ENCODE measurements around the gene ATP11B. TPM values are rescaled to one million over a fixed set of nuclear protein-coding genes. Genes with fewer than 3 reads are reported as not detected.

Gene ATP11B
- total RNA-seq, 2 donors from 2014 or later: 30.1 to 125 TPM

DNA sequence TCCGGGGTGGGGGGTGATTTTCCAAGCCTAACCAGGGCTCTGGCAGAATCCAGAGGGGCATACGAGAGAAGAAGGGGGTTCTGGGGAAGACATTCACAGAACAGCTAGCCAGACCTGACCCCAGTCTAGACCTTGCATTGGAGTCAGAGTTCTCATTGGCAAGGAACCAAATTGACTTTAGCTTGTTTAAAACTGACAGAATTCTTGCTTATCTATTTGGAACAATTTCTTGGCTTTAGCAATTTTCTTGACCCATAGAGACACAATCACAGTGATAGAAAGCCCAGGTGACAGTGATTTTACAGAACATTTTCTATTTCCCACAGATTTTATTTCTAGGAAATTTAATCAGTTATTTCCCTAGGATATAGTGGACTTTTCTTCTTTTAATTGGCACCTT lies 23.6 kb upstream of the ATP11B start:
- WGBS, 2 donors: 39 to 44% methylated on average over 2 of the region's 2 CpGs
- Histone ChIP-seq H3K36me3 (replicated peaks in 1 of 2; ENCODE audit: insufficient read depth in 1 of 2, low read depth in 2 of 2) (no peaks in the 10 kb centered on the region), H3K4me3 (no peak overlapping the region), H3K9me3 (no peaks in the 10 kb centered on the region), H3K4me1 (peaks cover 7% of the 10 kb centered on the region), H3K27me3 (no peaks in the 10 kb centered on the region), H3K27ac (no peak overlapping the region)
- peak; percentile 30 for ATAC-seq
- no peak for DNase-seq
- TF ChIP-seq, protein P1, sequence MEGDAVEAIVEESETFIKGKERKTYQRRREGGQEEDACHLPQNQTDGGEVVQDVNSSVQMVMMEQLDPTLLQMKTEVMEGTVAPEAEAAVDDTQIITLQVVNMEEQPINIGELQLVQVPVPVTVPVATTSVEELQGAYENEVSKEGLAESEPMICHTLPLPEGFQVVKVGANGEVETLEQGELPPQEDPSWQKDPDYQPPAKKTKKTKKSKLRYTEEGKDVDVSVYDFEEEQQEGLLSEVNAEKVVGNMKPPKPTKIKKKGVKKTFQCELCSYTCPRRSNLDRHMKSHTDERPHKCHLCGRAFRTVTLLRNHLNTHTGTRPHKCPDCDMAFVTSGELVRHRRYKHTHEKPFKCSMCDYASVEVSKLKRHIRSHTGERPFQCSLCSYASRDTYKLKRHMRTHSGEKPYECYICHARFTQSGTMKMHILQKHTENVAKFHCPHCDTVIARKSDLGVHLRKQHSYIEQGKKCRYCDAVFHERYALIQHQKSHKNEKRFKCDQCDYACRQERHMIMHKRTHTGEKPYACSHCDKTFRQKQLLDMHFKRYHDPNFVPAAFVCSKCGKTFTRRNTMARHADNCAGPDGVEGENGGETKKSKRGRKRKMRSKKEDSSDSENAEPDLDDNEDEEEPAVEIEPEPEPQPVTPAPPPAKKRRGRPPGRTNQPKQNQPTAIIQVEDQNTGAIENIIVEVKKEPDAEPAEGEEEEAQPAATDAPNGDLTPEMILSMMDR (IDR thresholded peaks at IDR 0.05): no peak
- TF ChIP-seq POLR2A (IDR thresholded peaks at IDR 0.05): no peak
- intact Hi-C loops (cut with DNase I): no loop called here

DNA sequence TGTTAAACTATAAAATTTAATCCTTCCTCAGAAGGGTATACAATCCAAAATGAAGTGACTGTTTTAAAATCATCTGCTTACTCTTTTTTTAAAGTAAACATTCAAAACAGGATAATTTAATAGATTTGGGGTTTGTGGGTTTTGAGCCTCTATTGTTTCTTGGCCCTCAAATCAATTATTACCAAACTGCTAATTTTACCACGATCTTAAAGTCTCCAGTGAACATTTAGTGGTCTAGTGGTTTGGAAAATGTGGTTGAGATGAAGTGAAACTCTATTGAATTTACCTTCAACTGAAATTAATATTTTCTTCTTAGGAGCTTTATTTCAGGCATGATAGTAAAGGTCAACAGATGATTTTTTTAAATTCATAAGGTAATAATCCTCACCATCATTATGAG lies 11.2 kb upstream of the ATP11B start:
- no peak for ATAC-seq
- H3K4me3 ChIP-seq: no peak overlapping the region

DNA sequence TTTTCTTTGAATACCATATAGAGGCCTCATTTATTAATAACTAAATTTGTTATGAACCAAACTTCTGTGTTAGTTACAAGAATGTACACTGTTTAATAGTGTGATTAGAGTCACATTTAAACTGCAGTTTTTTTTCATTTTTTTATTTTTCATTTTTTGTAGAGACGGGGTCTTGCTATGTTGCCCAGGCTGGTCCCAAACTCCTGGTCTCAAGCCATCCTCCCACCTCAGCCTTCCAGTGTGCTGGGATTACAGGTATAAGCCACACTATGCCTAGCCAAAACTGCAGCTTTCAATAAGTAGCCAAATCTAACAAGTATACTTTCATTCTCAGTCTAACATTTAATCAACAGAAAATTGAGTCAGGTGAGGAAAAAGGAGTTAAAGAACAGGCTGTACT lies 10.2 kb upstream of the ATP11B start:
- 92 to 100% methylated on average over 1 of the region's 1 CpG for WGBS, 2 donors
- H3K27me3 ChIP-seq: no peaks in the 10 kb centered on the region
- H3K9me3 ChIP-seq: no peaks in the 10 kb centered on the region
- no peaks in the 10 kb centered on the region for H3K36me3 ChIP-seq (replicated peaks in 1 of 2; ENCODE audit: insufficient read depth in 1 of 2, low read depth in 2 of 2)
- no peaks in the 10 kb centered on the region for H3K4me1 ChIP-seq
- DNase-seq (no peak), ATAC-seq (no peak)
- H3K4me3 ChIP-seq: no peak overlapping the region
- no peak overlapping the region for H3K27ac ChIP-seq
- intact Hi-C loops (cut with DNase I): no loop called here
- TF ChIP-seq POLR2A (IDR thresholded peaks at IDR 0.05): no peak
- TF ChIP-seq, protein P1 (IDR thresholded peaks at IDR 0.05): no peak

More for the DNA sequence above, 11.2 kb upstream of the ATP11B start:
- no peak for DNase-seq
- Histone ChIP-seq H3K4me1 (no peaks in the 10 kb centered on the region), H3K27me3 (no peaks in the 10 kb centered on the region), H3K36me3 (replicated peaks in 1 of 2; ENCODE audit: insufficient read depth in 1 of 2, low read depth in 2 of 2) (no peaks in the 10 kb centered on the region), H3K9me3 (no peaks in the 10 kb centered on the region), H3K27ac (no peak overlapping the region)
- intact Hi-C loops (cut with DNase I): no loop called here
- TF ChIP-seq, protein P1 (IDR thresholded peaks at IDR 0.05): no peak
- TF ChIP-seq POLR2A (IDR thresholded peaks at IDR 0.05): no peak
- WGBS, 2 donors: 84 to 89% methylated on average over 1 of the region's 1 CpG

DNA sequence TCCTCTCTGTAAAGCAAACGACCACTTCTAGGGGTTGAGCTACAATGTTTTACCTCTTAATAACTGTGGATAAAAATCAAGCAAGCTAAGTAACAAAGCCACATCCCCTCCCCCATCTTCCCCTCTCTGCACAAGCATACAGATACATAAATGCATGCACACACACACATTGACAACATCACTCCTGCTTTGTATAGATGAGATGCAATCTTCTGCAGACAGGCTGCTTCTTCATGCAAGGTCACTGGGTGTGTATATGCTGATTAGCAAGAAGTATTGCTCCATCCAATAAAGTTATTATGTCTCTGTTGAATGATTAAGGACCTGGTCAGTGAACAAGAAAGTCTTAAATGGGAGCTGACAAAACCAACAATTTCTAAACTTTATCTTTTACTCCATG lies 8.8 kb upstream of the ATP11B start:
- TF ChIP-seq, protein P1 (IDR thresholded peaks at IDR 0.05): no peak
- TF ChIP-seq POLR2A (IDR thresholded peaks at IDR 0.05): no peak
- Histone ChIP-seq H3K27ac (no peak overlapping the region), H3K4me1 (no peaks in the 10 kb centered on the region), H3K27me3 (no peaks in the 10 kb centered on the region), H3K9me3 (no peaks in the 10 kb centered on the region), H3K4me3 (no peak overlapping the region), H3K36me3 (replicated peaks in 1 of 2; ENCODE audit: insufficient read depth in 1 of 2, low read depth in 2 of 2) (no peaks in the 10 kb centered on the region)
- no peak for ATAC-seq
- intact Hi-C loops (cut with DNase I): no loop called here
- DNase-seq: no peak
- 6 to 17% methylated on average over 1 of the region's 1 CpG for WGBS, 2 donors

DNA sequence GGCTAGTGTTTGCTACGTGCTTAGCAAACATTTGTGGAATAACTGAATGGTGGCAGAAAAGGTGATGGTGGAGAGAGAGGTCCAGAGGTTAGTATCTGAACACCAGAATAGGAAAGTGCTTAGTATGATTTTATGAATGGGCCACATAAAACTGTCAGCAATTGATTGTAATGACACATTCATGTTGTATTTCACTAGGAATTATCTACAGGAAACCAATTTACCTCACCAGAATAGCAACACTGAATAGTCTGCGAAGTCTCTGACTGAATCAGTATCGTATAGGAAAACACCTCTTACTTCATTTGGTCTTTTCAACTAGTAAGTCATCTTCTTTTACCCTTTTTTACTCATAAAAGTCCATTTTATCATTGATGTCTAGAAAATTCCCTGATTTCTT lies 8.2 kb upstream of the ATP11B start:
- TF ChIP-seq, protein P1 (IDR thresholded peaks at IDR 0.05): no peak
- no peak for TF ChIP-seq POLR2A (IDR thresholded peaks at IDR 0.05)
- WGBS, 2 donors: 87 to 93% methylated on average over 3 of the region's 3 CpGs
- H3K9me3 ChIP-seq: no peaks in the 10 kb centered on the region
- ATAC-seq (no peak), DNase-seq (no peak)
- intact Hi-C loops (cut with DNase I): no loop called here
- no peaks in the 10 kb centered on the region for H3K4me1 ChIP-seq
- H3K36me3 ChIP-seq (replicated peaks in 1 of 2; ENCODE audit: insufficient read depth in 1 of 2, low read depth in 2 of 2): no peaks in the 10 kb centered on the region
- no peaks in the 10 kb centered on the region for H3K27me3 ChIP-seq
- no peak overlapping the region for H3K4me3 ChIP-seq
- H3K27ac ChIP-seq: no peak overlapping the region

All from body of pancreas (tissue), 4 donors.